GM20431 (cell line): ENCODE data around the gene ARFGAP1.

Source experiments
- in situ Hi-C: fragments of 300-500 bp; cut with MseI, MboI; formaldehyde crosslinking; loops from one replicate; pipeline ENCODE4 v1.15.0; 2020; ENCODE audit warnings: low sequenced_read_pairs; ENCODE audit not compliant: unreplicated experiment

The ARFGAP1 gene

GRCh38 chr20:63276956-63277355 lies 4.3 kb downstream of the ARFGAP1 start:
- in situ Hi-C loops = no loop called here

- in situ Hi-C loops = no loop called here
Observed at GRCh38 chr20:63277466-63278272, 5.1 kb downstream of the ARFGAP1 start.

DNA sequence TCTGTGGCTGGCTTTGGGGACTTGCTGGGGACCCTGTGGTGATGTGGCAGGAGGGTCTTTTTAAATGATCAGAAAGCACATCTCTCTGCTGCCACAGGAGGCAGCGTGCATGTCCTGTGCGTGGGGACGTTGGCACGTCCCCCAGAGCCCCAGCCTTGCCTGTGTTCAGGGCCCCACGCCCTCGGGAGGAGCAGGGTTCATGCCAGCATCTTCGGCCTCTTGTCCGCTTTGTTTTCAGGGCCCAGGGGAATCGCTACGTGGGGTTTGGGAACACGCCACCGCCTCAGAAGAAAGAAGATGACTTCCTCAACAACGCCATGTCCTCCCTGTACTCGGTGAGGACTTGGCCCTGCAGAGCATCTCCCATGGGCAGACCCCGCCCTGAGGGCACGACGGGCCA lies 6.0 kb downstream of the ARFGAP1 start:
- in situ Hi-C loops = no loop called here

DNA sequence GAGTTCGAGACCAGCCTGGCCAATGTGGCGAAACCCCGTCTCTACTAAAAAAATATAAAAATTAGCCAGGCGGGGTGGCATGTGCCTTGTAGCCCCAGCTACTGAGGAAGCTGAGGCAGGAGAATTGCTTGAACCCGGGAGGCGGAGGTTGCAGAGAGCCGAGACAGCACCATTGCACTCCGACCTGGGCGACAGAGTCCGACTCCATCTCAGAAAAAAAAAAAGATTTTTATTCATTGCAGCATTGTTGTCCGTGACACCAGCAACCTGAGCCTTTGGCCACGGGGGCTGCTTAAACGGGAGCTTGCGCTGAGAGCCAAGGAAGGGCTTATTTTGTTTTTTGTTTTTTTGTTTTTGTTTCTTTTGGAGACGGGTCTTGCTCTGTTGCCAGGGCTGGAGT lies 7.3 kb downstream of the ARFGAP1 start:
- in situ Hi-C loops = no loop called here

DNA sequence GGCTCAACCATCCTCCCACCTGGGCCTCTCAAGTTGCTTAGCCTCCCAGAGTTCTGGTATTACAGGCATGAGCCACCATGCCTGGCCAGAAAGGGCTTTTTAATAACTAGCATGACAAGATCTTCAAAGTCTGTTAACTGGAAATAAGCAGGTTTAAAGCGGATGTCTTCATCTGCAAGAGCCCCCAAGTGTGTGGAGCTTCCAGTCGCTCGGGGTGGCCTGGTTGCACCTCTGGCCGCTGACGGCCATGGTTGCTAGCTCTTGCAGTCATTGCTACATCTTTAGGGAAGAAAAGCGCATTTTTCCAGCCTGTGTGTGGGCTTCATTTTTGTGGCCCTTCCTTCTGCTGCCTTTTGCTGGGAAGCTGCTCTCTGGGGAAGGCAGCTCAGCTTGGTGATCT lies 7.8 kb downstream of the ARFGAP1 start:
- in situ Hi-C loops = no loop called here

GRCh38 chr20:63280929-63281545 lies 8.4 kb downstream of the ARFGAP1 start:
- in situ Hi-C loops = no loop called here

DNA sequence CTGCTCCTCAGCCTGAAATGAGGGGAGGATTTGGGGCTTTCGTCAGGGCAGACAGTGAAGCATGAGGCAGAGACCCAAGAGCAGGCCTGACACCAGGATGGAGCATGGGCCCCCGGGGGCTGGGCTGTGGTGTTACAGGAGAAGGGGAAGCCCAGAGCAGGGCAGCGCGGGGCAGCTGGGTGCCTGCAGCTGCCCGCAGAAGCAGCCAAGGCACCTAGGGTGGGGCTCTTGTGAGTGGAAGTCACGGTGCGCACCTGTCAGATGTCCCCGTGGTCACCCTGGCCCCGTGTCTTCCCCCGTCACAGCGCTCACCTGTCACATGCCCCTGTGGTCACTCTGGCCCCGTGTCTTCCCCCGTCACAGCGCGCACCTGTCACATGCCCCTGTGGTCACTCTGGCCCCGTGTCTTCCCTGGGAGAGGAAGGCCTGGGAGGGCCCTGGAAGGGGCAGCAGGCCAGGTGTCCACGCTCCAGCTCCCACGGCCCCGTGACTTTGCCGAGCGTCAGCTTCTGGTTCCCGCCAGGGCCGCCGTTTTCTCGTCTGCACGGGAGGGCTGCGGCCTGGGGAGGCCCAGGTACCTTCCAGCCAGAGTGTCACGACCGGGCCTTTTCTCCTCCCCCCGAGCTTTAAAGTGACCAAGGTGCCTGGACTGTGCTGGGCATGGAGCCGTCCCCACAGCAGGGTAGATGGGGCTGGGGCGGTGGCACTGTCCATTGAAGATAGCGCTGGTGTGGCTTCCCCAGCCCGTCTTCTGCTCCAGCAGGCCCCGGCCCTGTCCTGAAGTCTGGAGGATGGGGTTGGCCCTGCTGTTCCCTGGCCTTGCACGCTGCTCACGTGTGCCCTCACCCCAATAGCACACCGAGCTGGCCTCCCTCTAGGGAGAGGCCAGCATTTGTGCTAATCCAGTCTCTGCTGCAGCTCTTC lies 9.4 kb downstream of the ARFGAP1 start:
- in situ Hi-C loops = no loop called here

GRCh38 chr20:63282946-63283345 lies 10.3 kb downstream of the ARFGAP1 start:
- in situ Hi-C loops = no loop called here

GRCh38 chr20:63283397-63284082 lies 10.9 kb downstream of the ARFGAP1 start:
- in situ Hi-C loops = no loop called here

GRCh38 chr20:63284083-63284440 lies 11.4 kb downstream of the ARFGAP1 start:
- in situ Hi-C loops = no loop called here

DNA sequence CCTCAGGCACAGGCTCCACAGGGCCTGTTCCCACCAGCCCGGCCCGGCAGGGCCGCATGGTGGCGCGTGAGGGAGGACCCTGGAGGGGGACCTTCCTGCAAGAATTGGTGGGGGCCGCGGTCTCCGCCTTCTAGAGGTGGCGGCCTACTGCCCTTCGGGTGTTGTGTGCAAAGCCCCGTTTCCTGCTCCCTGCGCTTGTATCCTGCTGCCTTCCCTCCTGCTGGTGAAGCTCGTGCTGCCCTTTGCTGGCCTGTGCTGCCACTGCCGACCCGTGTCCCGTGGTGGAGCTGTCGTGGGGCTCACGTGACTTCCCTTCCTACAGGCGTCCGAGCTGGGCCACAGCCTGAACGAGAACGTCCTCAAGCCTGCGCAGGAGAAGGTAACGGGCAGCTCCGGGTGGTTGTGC lies 11.9 kb downstream of the ARFGAP1 start:
- in situ Hi-C loops = no loop called here

GRCh38 chr20:63284981-63285524 lies 12.4 kb downstream of the ARFGAP1 start:
- in situ Hi-C loops = no loop called here

GRCh38 chr20:63285636-63286615 lies 13.3 kb downstream of the ARFGAP1 start:
- in situ Hi-C loops = no loop called here

DNA sequence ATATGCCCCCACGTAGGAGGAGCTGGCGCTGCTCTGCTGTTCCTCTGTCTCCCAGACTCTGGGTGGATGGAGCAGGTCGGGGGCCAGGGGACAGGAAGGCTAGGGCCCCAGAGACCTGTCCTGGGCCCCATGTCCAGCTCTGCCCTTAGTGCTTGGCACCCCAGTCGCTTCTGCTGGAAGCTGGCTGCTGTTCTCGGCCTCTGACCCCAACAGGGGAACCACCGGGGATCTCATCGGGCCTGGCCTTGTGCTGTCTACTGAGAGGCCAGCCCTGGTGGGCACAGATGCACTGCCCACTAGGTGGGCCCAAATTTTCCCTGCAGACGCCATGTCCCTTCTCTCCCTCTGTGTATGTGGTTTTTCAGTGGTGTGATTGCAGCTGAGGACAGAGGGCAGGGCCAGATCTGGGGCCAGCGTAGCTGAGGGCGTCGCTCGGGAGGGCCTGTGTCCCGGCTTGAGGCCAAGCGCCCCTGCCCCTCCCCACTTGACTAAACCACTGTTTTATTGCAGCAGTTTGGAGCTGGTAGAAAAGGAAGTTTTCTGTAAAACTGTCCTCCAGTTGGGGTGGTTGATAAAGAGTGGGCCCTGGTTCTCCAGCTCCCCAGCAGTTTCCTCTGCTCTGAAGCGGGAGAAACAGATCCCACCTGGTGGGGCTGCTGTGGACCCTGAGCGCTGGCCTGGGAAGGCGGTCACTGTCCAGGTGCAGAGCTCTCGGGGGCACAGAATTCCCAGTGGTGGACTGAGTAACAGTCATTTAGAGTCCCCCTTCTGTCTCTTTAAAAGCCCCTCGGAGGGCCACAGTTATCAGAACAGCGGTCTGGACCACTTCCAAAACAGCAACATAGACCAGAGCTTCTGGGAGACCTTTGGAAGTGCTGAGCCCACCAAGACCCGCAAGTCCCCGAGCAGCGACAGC lies 14.4 kb downstream of the ARFGAP1 start:
- in situ Hi-C loops = no loop called here

GRCh38 chr20:63287697-63288580 lies 15.3 kb downstream of the ARFGAP1 start:
- in situ Hi-C loops = no loop called here

- in situ Hi-C loops = no loop called here
Observed at GRCh38 chr20:63288581-63289251, 16.1 kb downstream of the ARFGAP1 start.
